CD4-positive, CD25-positive, alpha-beta regulatory T cell (primary cell): ENCODE results near the gene TLL2. TPM values are rescaled to one million over a fixed set of nuclear protein-coding genes. Genes with fewer than 3 reads are reported as not detected.

Source experiments
- ATAC-seq, 2 donors: fragments of 150-1000 bp; cut with Tn5 transposase; one replicate each; pipeline ENCODE4 v1.10.0; 2021; ENCODE audit warnings: low read depth in 2 of 2, moderate number of reproducible peaks in 2 of 2, moderate library complexity in 1 of 2
- DNase-seq, 3 donors: peaks; one replicate each; pipeline versions ENCODE4 v3.0.0 to v3.0.0-alpha.2; 2012 to 2022; ENCODE audit warnings: mixed read lengths in 1 of 3
- H3K27ac ChIP-seq: one replicate; pipeline ENCODE4 v1.7.0; 2013; ENCODE audit warnings: mild to moderate bottlenecking, low read length; ENCODE audit not compliant: insufficient read depth, poor library complexity, severe bottlenecking
- H3K27me3 ChIP-seq: one replicate; pipeline ENCODE4 v1.7.0; 2013; ENCODE audit warnings: low read length; ENCODE audit not compliant: control insufficient read depth, insufficient read depth
- H3K36me3 ChIP-seq: one replicate; pipeline ENCODE4 v1.7.0; 2013; ENCODE audit warnings: mild to moderate bottlenecking, low read length, moderate library complexity; ENCODE audit not compliant: control insufficient read depth, insufficient read depth
- H3K4me1 ChIP-seq: 2 replicates; pipeline ENCODE4 v1.7.0; 2013; ENCODE audit warnings: mild to moderate bottlenecking, low read length; ENCODE audit not compliant: insufficient read depth, control insufficient read depth, poor library complexity, severe bottlenecking
- H3K4me3 ChIP-seq: one replicate; pipeline ENCODE4 v1.7.0; 2013; ENCODE audit warnings: low read depth, mild to moderate bottlenecking, low read length, moderate library complexity
- H3K9me3 ChIP-seq, 2 experiments: 1 replicate in 1 of 2; 2 replicates in 1 of 2; pipeline ENCODE4 v1.7.0; 2013; ENCODE audit warnings: low read length in 2 of 2, mild to moderate bottlenecking in 1 of 2, moderate library complexity in 1 of 2; ENCODE audit not compliant: control insufficient read depth in 2 of 2
- H3K27ac Mint-ChIP-seq, 3 donors: one replicate each; pipeline ENCODE4 v1.8.0; 2020 to 2022; ENCODE audit warnings: mild to moderate bottlenecking in 3 of 3, mixed read lengths in 3 of 3, moderate library complexity in 2 of 3
- H3K27me3 Mint-ChIP-seq: one replicate; pipeline ENCODE4 v1.8.0; 2022; ENCODE audit warnings: mild to moderate bottlenecking, mixed read lengths
- H3K36me3 Mint-ChIP-seq: one replicate; pipeline ENCODE4 v1.8.0; 2020; ENCODE audit warnings: mixed read lengths
- H3K4me1 Mint-ChIP-seq, 4 donors: one replicate each; pipeline ENCODE4 v1.8.0; 2020 to 2022; ENCODE audit warnings: mixed read lengths in 4 of 4, mild to moderate bottlenecking in 1 of 4
- H3K4me3 Mint-ChIP-seq, 4 donors: one replicate each; pipeline ENCODE4 v1.8.0; 2020 to 2022; ENCODE audit warnings: mild to moderate bottlenecking in 4 of 4, mixed read lengths in 4 of 4, moderate library complexity in 3 of 4
- H3K9me3 Mint-ChIP-seq, 7 donors: one replicate each; pipeline ENCODE4 v1.8.0; 2020 to 2022; ENCODE audit warnings: mixed read lengths in 7 of 7, mild to moderate bottlenecking in 3 of 7, moderate library complexity in 2 of 7
- polyA plus RNA-seq, 4 donors: library from polyadenylated mRNA; unstranded; fragments of 300-500 nt; fragmentation: Illumina TruSeq; gene quantifications; one replicate each; pipeline ENCODE4 v1.2.3, GENCODE V29; 2021
- total RNA-seq: library from RNA; stranded (reverse); gene quantifications from one replicate; pipeline ENCODE4 v1.2.3, GENCODE V29; 2022

The TLL2 gene
- total and polyA plus RNA-seq, 5 donors from 2014 or later = not detected

DNA sequence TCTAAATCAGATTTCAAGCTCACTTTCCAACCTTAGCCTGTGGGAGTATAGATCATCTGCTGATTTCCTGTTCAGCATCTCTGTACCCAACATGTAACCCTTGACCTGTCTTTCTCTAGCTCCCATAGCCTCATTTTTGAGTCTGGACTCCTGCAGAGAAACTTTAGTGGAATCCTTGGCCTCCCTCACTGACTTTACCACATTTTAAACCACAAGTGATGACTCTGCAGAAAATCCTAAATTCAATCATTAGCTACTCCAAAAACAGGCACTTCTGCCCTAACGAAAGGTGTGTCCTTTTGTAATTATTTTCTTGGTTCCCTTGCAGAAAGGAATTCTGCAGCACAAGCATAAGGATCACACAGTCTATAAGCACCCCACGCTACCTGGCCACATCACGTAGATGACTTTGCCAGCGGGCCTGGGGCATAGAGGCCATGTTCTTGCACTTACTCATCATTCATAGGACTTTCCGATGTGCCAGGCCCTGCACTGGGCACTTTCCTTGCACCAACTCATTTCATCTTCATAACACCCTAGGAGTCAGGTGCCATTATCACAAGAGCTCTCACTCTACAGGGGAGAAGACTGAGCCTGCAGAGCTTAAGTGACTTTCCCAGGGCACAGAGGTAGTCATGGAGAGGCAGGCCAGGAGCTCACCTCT lies 97.7 kb downstream of the TLL2 start:
- H3K27me3 Mint-ChIP-seq = peaks cover 13% of the 10 kb centered on the region
- Histone ChIP-seq H3K27me3 (peaks cover 4% of the 10 kb centered on the region), H3K27ac (no peak overlapping the region)

DNA sequence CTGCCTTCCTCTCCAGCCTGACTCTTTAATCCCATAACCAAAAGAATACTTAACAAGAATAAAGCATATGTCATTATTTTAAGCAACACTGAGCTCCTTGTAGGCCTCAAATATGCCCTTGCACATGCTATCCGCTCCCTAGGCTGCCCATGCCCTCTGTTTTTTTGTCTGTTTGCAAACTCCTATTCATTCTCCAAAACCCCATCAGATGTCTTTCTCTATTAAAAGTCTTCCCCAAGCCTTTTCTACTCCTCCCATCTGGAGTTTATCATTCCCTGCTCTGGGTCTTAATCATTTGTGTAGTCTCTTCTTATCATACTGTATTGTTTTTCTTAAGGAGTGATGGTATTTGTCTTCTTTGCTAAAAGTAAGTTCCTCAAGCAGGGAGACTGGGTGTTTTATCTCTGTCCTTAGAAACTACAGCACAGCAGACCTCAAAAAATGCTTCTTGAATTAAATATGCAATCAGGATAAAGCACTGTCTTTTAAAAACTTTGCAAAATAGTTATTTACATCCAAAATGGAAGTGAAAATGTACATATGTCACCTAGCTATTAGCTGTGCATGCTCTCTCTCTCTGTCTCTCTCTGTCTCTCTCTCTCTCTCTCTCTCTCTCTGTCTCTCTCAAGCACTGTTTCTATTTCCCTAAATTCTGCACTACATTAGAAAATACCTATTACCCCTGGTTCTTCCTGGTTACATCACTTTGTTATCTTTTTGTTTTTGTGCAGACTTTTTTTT lies 98.4 kb downstream of the TLL2 start:
- H3K4me1 ChIP-seq = no peaks in the 10 kb centered on the region
- H3K27me3 Mint-ChIP-seq = peaks cover 17% of the 10 kb centered on the region
- no peaks in the 10 kb centered on the region for H3K36me3 ChIP-seq
- H3K4me1 Mint-ChIP-seq = no peaks in the 10 kb centered on the region
- H3K27ac Mint-ChIP-seq = no peak overlapping the region
- no peak overlapping the region for H3K4me3 ChIP-seq
- H3K27ac ChIP-seq = no peak overlapping the region
- peaks cover 0 to 1% (median 0%) of the 10 kb centered on the region in 7 donors for H3K9me3 Mint-ChIP-seq
- H3K27me3 ChIP-seq = peaks cover 4% of the 10 kb centered on the region
- no peak overlapping the region for H3K4me3 Mint-ChIP-seq
- ATAC-seq = no peak
- no peak for DNase-seq
- no peaks in the 10 kb centered on the region for H3K36me3 Mint-ChIP-seq
- H3K9me3 ChIP-seq = no peaks in the 10 kb centered on the region

More for the DNA sequence above, 97.7 kb downstream of the TLL2 start:
- H3K36me3 ChIP-seq = no peaks in the 10 kb centered on the region
- DNase-seq (no peak), ATAC-seq (no peak)
- Mint-ChIP-seq H3K36me3 (no peaks in the 10 kb centered on the region), H3K4me1 (no peaks in the 10 kb centered on the region), H3K4me3 (no peak overlapping the region), H3K27ac (no peak overlapping the region), H3K9me3 (peaks cover 0 to 1% (median 0%) of the 10 kb centered on the region in 7 donors)
- H3K4me1 ChIP-seq = no peaks in the 10 kb centered on the region
- no peaks in the 10 kb centered on the region for H3K9me3 ChIP-seq
- H3K4me3 ChIP-seq = no peak overlapping the region

DNA sequence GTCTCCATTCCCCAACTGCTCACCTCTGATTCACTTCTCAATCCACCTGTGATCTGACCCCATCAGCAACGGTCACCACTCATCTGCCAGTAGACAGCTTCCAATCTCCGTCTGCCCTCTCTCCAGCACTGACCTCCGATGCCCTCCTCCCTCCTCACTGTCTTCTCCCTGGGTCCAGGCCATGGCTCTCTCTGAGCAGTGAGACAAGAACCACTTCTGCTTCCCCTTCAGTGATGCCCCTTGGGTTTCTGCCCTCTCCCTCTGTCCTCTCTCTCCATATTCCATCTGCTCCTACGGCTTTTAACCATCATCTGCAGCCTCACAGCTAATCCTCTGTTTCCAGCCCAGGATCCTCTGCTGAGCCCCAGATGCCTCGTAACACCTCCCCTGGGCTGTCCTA lies 99.4 kb downstream of the TLL2 start:
- Mint-ChIP-seq H3K4me1 (no peaks in the 10 kb centered on the region), H3K4me3 (no peak overlapping the region), H3K9me3 (peaks cover 0 to 1% (median 0%) of the 10 kb centered on the region in 7 donors), H3K27me3 (peaks cover 17% of the 10 kb centered on the region), H3K36me3 (no peaks in the 10 kb centered on the region), H3K27ac (no peak overlapping the region)
- Histone ChIP-seq H3K4me1 (no peaks in the 10 kb centered on the region), H3K4me3 (no peak overlapping the region), H3K9me3 (no peaks in the 10 kb centered on the region), H3K27me3 (peaks cover 7% of the 10 kb centered on the region), H3K27ac (no peak overlapping the region), H3K36me3 (no peaks in the 10 kb centered on the region)
- no peak for ATAC-seq
- DNase-seq = no peak

DNA sequence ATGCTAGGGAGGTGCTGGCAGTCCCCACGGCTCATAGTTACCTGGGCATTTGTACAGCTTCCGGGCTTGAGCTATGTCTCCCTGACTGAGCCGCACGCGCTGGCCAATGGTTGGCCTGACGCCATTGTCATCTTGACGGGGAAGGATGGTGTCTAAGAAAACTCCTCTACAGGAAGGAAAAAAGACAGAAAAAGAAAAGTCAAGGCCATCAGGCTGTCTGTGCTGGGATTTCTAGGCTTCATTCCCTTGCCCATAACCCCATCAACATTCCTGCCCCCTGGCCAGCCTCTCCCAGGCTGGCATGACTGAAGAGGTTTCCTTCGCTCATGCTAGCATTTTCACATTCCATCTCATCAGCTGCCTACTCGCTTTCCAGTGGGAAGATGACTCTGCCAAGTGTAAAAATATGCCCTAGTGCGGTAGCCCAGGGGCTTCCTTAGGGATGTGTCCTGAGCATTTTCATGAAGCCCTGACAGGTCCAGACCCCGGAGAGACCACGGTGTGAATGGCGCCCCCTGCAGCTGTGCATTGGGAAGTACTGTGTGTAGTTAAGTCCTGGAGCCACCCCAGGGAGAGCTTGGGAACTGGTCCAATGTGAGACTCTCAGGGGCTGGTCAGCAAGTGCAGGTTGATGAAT lies 100.5 kb downstream of the TLL2 start:
- no peaks in the 10 kb centered on the region for H3K36me3 ChIP-seq
- H3K9me3 Mint-ChIP-seq = peaks cover 0 to 1% (median 0%) of the 10 kb centered on the region in 7 donors
- peaks cover 17% of the 10 kb centered on the region for H3K27me3 Mint-ChIP-seq
- H3K4me3 ChIP-seq = no peak overlapping the region
- H3K27ac ChIP-seq = no peak overlapping the region
- no peaks in the 10 kb centered on the region for H3K9me3 ChIP-seq
- no peak overlapping the region for H3K4me3 Mint-ChIP-seq
- H3K4me1 Mint-ChIP-seq = no peaks in the 10 kb centered on the region
- no peaks in the 10 kb centered on the region for H3K36me3 Mint-ChIP-seq
- H3K27ac Mint-ChIP-seq = no peak overlapping the region
- ATAC-seq (no peak), DNase-seq (no peak)
- H3K4me1 ChIP-seq = no peaks in the 10 kb centered on the region
- H3K27me3 ChIP-seq = peaks cover 7% of the 10 kb centered on the region

DNA sequence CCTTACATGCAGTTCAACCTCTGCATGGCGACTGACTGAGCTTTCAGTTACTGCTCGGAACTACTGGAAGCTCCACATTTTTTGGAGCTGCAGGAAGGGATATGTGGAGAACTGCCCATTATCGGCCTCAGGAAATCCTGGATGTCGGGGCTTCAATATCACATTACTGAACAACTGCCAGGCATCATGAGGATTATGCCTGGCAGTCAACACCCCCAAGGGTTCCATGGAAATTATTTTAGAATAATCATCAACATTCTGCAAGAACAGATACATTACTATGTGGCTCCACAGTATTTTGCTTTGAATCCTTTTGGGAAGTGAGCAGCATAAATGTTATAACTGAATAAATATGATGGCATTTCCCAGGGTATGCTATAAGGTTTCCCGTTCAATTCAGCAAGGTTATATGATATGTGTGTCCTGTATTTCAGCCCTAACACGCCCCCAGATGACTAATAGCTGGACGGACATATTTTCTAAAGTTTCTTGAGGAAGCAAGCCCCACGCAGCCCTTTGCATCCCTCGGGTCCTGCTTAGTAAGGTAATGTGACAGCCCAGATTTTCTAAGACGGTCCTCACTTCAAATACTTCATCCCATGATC lies 101.9 kb downstream of the TLL2 start:
- Mint-ChIP-seq H3K9me3 (no peaks in the 10 kb centered on the region), H3K4me1 (no peaks in the 10 kb centered on the region), H3K36me3 (no peaks in the 10 kb centered on the region), H3K4me3 (no peak overlapping the region), H3K27me3 (peaks cover 22% of the 10 kb centered on the region), H3K27ac (no peak overlapping the region)
- Histone ChIP-seq H3K36me3 (no peaks in the 10 kb centered on the region), H3K4me3 (no peak overlapping the region), H3K27ac (no peak overlapping the region), H3K4me1 (no peaks in the 10 kb centered on the region), H3K9me3 (no peaks in the 10 kb centered on the region), H3K27me3 (peaks cover 7% of the 10 kb centered on the region)
- no peak for DNase-seq
- no peak for ATAC-seq

DNA sequence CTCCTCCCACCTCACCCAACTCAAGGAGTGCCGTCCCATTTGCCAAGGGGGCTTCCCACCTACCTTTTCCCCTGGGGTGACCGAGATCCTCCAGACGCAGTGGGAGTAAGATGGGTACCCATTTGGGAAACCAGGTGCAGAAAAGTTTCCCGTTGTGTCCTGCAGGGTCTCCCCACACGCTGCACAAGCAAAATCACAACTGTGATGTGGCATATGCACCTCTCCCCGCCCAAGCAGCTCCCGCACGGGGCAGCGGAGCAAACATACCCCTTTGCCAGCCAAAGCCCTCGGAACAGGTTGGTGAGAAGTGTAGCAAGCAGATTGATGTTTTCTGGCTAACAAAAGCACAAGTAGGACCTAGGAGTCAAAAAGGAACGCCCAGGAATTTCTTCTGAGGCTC lies 103.4 kb downstream of the TLL2 start:
- no peak overlapping the region for H3K27ac ChIP-seq

DNA sequence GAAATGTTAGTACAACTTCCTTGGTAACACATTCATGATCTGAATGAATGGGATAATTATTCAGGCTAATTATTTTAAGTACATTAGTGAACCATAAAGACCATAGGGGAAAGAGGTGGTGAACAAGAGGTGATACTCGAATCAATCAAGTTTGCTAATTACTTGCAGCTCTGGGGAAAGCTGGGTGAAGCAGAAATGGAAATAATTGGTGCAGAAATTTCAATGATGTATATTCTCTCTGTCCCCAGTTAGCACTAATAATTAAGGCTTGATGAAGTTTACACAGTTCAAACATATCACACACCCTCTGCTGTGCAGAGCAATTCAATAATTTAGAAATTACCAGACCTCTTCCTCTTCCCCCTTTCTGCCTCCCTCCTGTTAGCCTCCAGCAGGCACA lies 105.5 kb downstream of the TLL2 start:
- no peak overlapping the region for H3K27ac Mint-ChIP-seq
- H3K9me3 Mint-ChIP-seq = peaks cover 0 to 1% (median 0%) of the 10 kb centered on the region in 7 donors
- peaks cover 25% of the 10 kb centered on the region for H3K27me3 Mint-ChIP-seq
- no peaks in the 10 kb centered on the region for H3K9me3 ChIP-seq
- no peak for DNase-seq
- no peaks in the 10 kb centered on the region for H3K36me3 ChIP-seq
- no peaks in the 10 kb centered on the region for H3K4me1 ChIP-seq
- no peak for ATAC-seq
- H3K4me1 Mint-ChIP-seq = no peaks in the 10 kb centered on the region
- no peak overlapping the region for H3K4me3 Mint-ChIP-seq
- no peak overlapping the region for H3K27ac ChIP-seq
- H3K4me3 ChIP-seq = no peak overlapping the region
- peaks cover 5% of the 10 kb centered on the region for H3K27me3 ChIP-seq
- no peaks in the 10 kb centered on the region for H3K36me3 Mint-ChIP-seq

More for the DNA sequence above, 103.4 kb downstream of the TLL2 start:
- H3K9me3 Mint-ChIP-seq = peaks cover 0 to under 1% (median 0%) of the 10 kb centered on the region in 7 donors
- no peak overlapping the region for H3K4me3 Mint-ChIP-seq
- H3K9me3 ChIP-seq = no peaks in the 10 kb centered on the region
- DNase-seq = no peak
- H3K4me1 Mint-ChIP-seq = no peaks in the 10 kb centered on the region
- H3K36me3 Mint-ChIP-seq = no peaks in the 10 kb centered on the region
- H3K27ac Mint-ChIP-seq = no peak overlapping the region
- peaks cover 5% of the 10 kb centered on the region for H3K27me3 ChIP-seq
- no peaks in the 10 kb centered on the region for H3K36me3 ChIP-seq
- peaks cover 22% of the 10 kb centered on the region for H3K27me3 Mint-ChIP-seq
- no peaks in the 10 kb centered on the region for H3K4me1 ChIP-seq
- no peak overlapping the region for H3K4me3 ChIP-seq
- ATAC-seq = no peak
